Body of pancreas (tissue), 4 donors: ENCODE measurements around the gene SERPINB7. TPM values are rescaled to one million over a fixed set of nuclear protein-coding genes. Genes with fewer than 3 reads are reported as not detected.

Source experiments
- ATAC-seq: fragments of 150-250 bp; one replicate; pipeline ENCODE4 v1.9.1; 2016
- DNase-seq, 4 donors: peaks; one replicate each; pipeline ENCODE4 v3.0.0-alpha.2; 2019
- H3K27ac ChIP-seq, 4 donors: fragments of 200-600 bp; sonication (generic); 1 replicate in 3 of 4; 2 replicates in 1 of 4; pipeline versions ENCODE4 v1.5.1 to v1.6.1; 2016 to 2019; ENCODE audit warnings: mild to moderate bottlenecking in 1 of 4, mixed read lengths in 1 of 4, moderate library complexity in 1 of 4
- H3K27me3 ChIP-seq, 2 donors: fragments of 200-600 bp; sonication (generic); one replicate each; pipeline ENCODE4 v1.6.0; 2016; ENCODE audit warnings: mild to moderate bottlenecking in 1 of 2
- H3K36me3 ChIP-seq, 2 donors: fragments of 200-600 bp; sonication (generic); replicated peaks in 1 of 2; 2 replicates each; pipeline ENCODE4 v1.5.1; 2016; ENCODE audit warnings: low read depth in 2 of 2; ENCODE audit not compliant: insufficient read depth in 1 of 2
- H3K4me1 ChIP-seq: fragments of 200-600 bp; sonication (generic); one replicate; pipeline ENCODE4 v1.6.0; 2016
- H3K4me3 ChIP-seq, 2 donors: fragments of 200-600 bp; sonication (generic); 1 replicate in 1 of 2; 2 replicates in 1 of 2; pipeline ENCODE4 v1.5.1; 2016 to 2019
- H3K9me3 ChIP-seq, 3 donors: fragments of 200-600 bp; sonication (generic); 1 replicate in 2 of 3; 2 replicates in 1 of 3; pipeline ENCODE4 v1.5.1; 2016
- CTCF ChIP-seq, 7 experiments: fragments of 450-650 bp in 4 of 7; fragments of 200-600 bp in 3 of 7; sonication (generic) in 3 of 7; IDR thresholded peaks; one replicate each; pipeline ENCODE4 v1.5.1; 2016 to 2019; ENCODE audit warnings: antibody characterized with exemption in 7 of 7
- POLR2A ChIP-seq, 3 donors: fragments of 450-650 bp; IDR thresholded peaks; one replicate each; pipeline ENCODE4 v1.6.1; 2016; ENCODE audit warnings: antibody characterized with exemption in 3 of 3, mild to moderate bottlenecking in 2 of 3
- WGBS, 2 donors: methylation state at CpG; one replicate each; pipeline ENCODE4 v1.1.5; 2017; 5-methylcytosine and 5-hydroxymethylcytosine counted together
- intact Hi-C: fragments of 100-400 bp; cut with DNase I; formaldehyde crosslinking; loops from one replicate; pipeline ENCODE4 v1.15.1; 2023
- total RNA-seq, 2 donors: library from RNA; depleted of rRNA; stranded (reverse); fragments of >200 nt; gene quantifications; one replicate each; pipeline ENCODE4 v1.1.0, GENCODE V29; 2016

Gene SERPINB7
- total RNA-seq = not detected

GRCh38 chr18:63775166-63775730, at the start of gene SERPINB7:
SERPINB7 (plus strand) TSS chr18:63775418; CDS start chr18:63782373, 6,955 bp downstream.
- ATAC-seq (no peak), DNase-seq (no peak)
- H3K4me3 ChIP-seq = no peak within 1 kb of the TSS
- no peaks in the 10 kb centered on the region for H3K9me3 ChIP-seq
- no peaks in the 10 kb centered on the region for H3K4me1 ChIP-seq
- intact Hi-C loops = no loop called here
- TF ChIP-seq POLR2A (IDR thresholded peaks at IDR 0.05) (no peak), CTCF (IDR thresholded peaks at IDR 0.05) (no peak)
- no peaks in the 10 kb centered on the region for H3K27me3 ChIP-seq
- 33 to 34% methylated on average over 2 of the region's 2 CpGs for WGBS, 2 donors
- no peak within 1 kb of the TSS for H3K27ac ChIP-seq
- no peaks in the 10 kb centered on the region for H3K36me3 ChIP-seq

GRCh38 chr18:63725682-63726480, 49.3 kb upstream of the SERPINB7 start:
- TF ChIP-seq POLR2A (IDR thresholded peaks at IDR 0.05) (no peak), CTCF (IDR thresholded peaks at IDR 0.05) (no peak)
- no peak overlapping the region for H3K27ac ChIP-seq
- no peaks in the 10 kb centered on the region for H3K4me1 ChIP-seq
- DNase-seq = no peak
- no peak for ATAC-seq
- H3K4me3 ChIP-seq = no peak overlapping the region
- no peaks in the 10 kb centered on the region for H3K36me3 ChIP-seq
- 14 to 33% methylated on average over 2 to 3 of the region's 3 CpGs for WGBS, 2 donors
- no peaks in the 10 kb centered on the region for H3K27me3 ChIP-seq
- intact Hi-C loops = no loop called here
- H3K9me3 ChIP-seq = no peaks in the 10 kb centered on the region

- TF ChIP-seq CTCF (IDR thresholded peaks at IDR 0.05) (no peak), POLR2A (IDR thresholded peaks at IDR 0.05) (no peak)
- H3K9me3 ChIP-seq = no peaks in the 10 kb centered on the region
- H3K27me3 ChIP-seq = no peaks in the 10 kb centered on the region
- no peak for ATAC-seq
- WGBS, 2 donors = 57 to 79% methylated on average over 5 of the region's 5 CpGs
- H3K4me3 ChIP-seq = no peak overlapping the region
- intact Hi-C loops = no loop called here
- DNase-seq = no peak
- H3K27ac ChIP-seq = no peak overlapping the region
- H3K4me1 ChIP-seq = no peaks in the 10 kb centered on the region
- H3K36me3 ChIP-seq = no peaks in the 10 kb centered on the region
Observed at GRCh38 chr18:63730773-63731172, 44.4 kb upstream of the SERPINB7 start.

GRCh38 chr18:63731215-63731614, 44.0 kb upstream of the SERPINB7 start:
- Histone ChIP-seq H3K9me3 (no peaks in the 10 kb centered on the region), H3K27me3 (no peaks in the 10 kb centered on the region), H3K27ac (no peak overlapping the region), H3K36me3 (no peaks in the 10 kb centered on the region), H3K4me1 (no peaks in the 10 kb centered on the region), H3K4me3 (no peak overlapping the region)
- intact Hi-C loops = no loop called here
- TF ChIP-seq POLR2A (IDR thresholded peaks at IDR 0.05) (no peak), CTCF (IDR thresholded peaks at IDR 0.05) (no peak)
- ATAC-seq (no peak), DNase-seq (no peak)
- 51 to 73% methylated on average over 3 of the region's 3 CpGs for WGBS, 2 donors

GRCh38 chr18:63736876-63737275, 38.3 kb upstream of the SERPINB7 start:
- Histone ChIP-seq H3K9me3 (no peaks in the 10 kb centered on the region), H3K27me3 (no peaks in the 10 kb centered on the region), H3K36me3 (no peaks in the 10 kb centered on the region), H3K27ac (no peak overlapping the region), H3K4me3 (no peak overlapping the region), H3K4me1 (no peaks in the 10 kb centered on the region)
- TF ChIP-seq CTCF (IDR thresholded peaks at IDR 0.05) (no peak), POLR2A (IDR thresholded peaks at IDR 0.05) (no peak)
- intact Hi-C loops = no loop called here
- no peak for ATAC-seq
- DNase-seq = no peak
